GM21723 (cell line): ENCODE measurements around the gene ADTRP.
"Not testable (repeated sequence)": the region's sequence is repeated elsewhere in the genome, so short reads cannot be mapped to it uniquely, and the experiment has no call there.

Source experiments
- ATAC-seq: cut with Tn5 transposase; IDR thresholded peaks from one replicate; pipeline ENCODE4 v1.9.1; 2021; ENCODE audit warnings: mild to moderate bottlenecking, moderate library complexity; ENCODE audit not compliant: unreplicated experiment

ADTRP gene

DNA sequence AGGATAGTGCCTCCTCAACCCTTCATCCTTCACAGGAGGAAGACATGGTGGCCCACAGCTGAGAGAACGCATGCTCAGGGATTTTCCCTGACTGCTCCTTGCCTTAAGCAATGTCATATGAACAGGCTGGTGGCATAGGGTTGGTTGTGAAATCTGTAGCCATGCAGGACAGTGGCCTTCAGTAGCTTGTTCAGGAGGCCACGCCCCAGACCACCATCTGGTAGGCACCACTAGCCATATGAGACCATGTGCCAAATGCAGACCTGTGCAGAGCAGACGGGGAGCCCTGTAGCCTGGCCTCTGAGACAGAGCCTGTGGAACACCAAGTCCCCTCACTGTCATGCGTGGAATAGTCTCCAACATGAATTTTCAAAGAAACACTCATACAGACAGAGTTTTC, 76.5 kb downstream of the ADTRP start:
- ATAC-seq = no peak

DNA sequence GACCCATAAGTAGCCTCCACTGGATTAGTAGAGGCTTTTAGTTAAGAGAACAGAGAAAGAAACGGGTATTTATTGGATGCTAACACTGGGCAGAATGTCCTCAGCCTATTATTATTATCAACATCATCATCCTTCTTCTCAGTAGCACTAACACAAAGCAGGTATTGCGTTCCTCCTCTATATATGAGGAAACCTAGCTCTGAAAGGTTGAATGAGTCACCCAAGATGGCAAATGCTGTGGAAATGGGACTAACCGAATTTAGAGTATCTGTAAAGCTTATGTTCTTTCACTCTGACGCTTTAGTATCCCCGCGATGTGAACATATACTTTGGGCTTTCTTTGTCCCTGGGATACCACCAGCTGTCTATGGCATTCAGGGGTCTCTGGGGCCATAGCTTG, 77.0 kb downstream of the ADTRP start:
- no peak for ATAC-seq

DNA sequence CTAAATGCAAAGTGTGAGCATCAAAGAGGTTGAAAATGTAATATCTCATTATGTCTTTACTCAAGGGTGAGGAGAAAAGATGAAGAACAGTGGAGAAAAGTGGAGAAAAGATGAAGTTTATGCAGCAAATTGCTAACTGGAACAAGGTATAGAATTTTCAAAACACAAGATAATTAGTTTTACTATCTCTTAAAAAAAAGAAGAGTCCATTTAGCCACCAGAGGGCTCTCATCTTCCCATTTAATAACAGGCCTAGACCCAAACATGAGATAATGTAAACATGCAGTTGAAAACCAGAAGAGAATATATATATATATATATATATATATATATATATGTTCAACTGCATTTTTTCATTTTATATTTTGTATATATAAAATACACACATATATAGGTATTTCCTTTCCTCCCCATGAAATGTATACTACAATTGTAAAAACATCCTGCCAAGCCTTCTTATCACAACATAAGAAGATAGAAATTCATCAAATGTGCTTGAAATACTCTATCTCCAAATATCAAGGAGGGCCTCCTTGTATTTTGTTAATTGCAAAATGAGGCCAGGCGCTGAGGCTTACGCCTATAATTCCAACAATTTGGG, 78.4 kb downstream of the ADTRP start:
- ATAC-seq = no peak

DNA sequence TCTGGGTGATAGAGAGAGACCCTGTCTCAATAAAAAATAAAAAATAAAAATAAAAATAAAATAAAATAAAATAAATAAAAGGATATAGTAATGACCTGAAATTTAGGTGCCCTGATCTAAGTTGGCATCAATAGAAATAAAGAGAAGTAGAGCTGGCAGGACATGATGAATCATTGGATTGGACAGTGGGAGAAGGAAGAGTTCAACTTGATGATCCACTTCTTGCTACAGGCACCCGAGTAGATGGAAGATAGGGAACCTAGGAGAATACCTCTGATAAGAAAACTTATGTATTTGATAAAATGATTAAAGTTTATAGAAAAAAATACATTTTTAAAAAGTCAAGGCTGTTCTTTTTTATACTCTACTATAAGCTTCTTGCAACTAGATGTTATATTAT, 79.0 kb downstream of the ADTRP start:
- no peak for ATAC-seq

DNA sequence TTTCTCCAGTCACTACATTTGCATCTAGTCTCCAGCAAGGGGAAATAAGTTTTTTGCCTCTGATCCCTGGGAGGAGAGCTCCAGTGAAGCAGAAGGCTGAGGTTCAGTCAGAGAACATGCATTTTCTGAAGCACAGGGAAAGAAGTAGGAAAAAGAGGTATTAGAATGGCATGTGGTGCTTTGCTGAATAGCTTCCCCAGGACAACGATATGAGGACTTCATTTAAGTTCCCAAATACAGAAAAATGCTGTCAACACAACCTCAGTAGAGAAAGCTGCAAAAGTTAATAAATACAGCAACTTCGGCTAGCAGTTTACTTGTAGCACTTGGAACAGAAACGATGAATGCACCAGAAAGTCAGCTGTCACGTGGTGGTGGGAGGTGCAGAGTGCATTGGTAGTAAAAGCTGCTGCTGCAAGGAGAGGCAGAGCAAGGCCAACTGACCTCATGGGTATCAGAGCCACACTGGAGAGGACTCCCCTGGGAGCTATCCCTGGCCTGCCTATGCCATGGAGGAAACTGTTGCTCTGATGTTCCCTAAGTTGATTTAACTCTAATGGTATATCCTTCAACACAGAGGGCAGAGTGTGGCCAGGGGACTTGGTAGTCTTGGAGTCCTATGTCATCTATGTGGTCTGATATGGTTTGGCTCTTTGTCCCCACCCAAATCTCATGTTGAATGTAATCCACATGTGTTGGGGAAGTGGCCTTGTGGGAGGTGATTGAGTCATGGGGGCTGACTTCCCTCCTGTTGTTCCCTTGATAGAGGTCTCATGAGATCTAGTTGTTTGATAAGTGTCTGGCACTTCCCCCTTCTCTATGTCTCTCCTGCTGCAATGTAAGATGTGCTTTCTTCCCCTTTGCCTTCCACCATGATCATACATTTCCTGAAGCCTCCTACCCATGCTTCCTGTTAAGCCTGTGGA, 85.9 kb downstream of the ADTRP start:
- ATAC-seq = no peak

DNA sequence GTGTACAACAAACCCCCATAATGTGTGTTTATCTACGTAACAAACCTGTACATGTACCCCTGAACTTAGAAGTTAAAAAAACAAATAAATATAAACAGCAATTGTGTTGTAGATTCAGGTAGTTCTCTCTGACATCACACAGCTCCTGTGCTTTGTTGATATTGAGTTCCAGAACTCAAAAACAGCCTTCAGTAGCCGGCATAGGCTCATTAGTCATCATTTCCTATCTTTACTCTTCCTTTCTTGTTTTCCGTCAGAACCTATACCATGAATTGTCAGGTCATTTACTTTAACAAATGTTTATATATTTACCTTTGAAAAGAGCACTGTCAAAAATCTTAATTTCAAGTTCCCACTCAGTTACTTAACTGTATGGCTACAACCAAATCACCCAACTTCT, 88.8 kb downstream of the ADTRP start:
- ATAC-seq = no peak

DNA sequence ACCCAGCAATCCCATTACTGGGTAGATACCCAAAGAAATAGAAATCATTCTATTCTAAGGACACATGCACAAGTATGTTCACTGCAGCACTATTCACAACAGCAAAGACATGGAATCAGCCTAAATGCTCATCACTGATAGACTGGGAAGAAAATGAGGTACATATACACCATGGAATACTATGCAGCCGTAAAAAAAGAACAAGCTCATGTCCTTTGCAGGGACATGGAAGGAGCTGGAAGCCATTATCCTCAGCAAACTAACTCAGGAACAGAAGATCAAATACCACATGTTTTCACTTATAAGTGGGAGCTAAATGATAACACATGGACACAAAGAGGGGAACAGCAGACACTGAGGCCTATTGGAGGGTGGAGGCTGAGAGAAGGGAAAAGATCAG, 89.2 kb downstream of the ADTRP start:
- ATAC-seq = not testable (repeated sequence)

DNA sequence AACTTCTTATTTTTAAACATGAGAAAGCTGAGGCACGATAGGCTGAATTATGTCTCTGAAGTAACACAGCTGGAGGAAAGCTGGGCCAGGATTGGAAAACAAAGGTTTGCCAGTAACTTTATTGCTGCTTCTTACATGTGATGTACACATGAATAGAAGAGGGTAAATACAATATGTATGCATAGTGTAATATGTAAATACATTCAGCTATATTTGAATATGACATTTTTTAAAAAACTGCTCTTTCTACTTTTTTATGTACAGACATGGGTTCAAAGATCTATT, 90.2 kb downstream of the ADTRP start:
- ATAC-seq = no peak

DNA sequence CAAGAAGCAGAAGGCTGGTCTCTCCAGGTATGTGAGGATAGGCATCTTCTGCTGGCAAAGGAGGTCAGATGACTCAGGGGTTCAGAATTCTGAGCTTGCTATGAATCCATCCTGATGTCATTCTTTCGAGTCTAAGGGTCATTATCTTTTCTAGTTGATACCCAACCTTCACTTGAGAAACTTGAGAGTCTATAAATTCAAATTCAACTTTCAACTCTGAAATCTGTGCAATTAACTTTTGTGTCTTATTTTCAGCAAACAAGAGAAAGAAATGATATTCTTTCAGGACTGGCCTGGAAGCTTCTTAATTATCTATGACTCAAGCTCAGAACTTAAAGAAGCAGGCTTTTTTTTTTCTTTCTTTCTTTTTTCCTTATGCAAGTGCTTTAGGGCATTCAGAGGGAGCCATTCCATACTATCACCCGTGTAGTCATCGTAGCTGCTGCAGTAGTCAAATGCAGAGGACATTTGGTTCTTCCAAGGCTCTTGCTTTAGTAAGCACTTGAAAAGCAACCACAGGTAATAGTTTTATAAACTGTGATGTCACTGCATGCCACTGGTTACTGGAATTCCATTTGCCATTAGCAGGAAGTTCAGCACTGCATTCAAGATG, 93.0 kb downstream of the ADTRP start:
- no peak for ATAC-seq

DNA sequence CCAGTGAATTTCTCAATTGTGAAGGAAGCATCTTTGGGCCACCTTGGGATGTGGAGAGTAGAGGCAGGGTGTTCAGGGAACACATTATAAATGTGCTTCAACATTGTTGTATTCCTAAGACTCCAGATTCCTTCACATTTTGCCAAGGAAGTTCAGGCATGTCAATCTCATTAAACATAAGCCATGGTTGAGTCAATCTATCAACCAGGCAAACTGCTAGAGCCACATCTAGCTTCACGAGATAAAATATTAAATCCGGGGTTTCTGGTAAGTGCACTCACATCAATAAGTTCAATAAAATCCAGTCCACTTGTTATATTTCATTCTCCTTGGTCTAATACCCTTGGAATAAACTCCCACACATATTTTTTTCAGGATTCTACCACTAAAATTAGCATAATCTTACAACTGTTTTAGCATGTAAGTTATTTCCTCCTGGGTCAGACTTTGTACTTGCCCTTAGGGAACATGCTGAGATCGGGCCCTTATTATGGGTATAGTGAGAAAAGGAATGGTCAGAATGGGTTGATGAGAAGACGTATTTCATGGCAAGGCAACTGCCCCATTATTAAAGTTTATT, 93.6 kb downstream of the ADTRP start:
- no peak for ATAC-seq

DNA sequence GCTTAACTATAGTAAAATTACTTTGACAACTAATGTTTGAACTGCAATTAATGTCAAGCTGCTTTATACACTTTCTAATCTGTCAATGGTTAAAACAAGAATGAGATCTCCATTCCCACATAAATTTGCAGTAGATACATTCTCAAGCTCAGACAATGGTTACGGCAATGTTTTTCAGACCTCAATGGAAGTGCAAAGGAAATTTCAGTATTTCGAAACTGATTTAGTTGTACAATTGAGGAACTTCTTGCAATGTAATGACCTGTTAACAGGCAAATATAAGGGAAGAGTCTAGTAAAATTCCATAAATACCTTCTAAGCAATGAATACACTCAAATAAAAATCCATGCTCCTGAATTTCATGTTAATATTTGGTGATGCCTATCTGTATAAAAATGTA, 94.7 kb downstream of the ADTRP start:
- no peak for ATAC-seq

DNA sequence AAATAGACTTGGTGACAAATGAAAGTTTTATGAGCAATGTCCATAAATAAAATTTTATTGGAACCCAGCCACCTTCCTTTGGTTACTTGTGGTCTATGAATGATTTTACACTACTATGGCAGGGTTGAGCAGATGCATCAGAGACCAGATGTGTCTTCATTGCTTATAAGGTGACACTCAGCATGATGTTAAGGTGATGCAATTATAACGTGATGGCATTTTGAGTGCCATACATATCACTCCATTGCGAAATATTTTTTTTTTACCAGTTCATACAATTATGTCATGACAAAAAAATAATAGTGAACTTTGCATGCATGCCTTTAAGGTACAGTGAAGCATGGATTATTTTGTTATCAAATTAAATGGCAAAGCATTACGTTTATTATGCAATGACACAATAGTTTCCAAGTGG, 96.0 kb downstream of the ADTRP start:
- no peak for ATAC-seq

DNA sequence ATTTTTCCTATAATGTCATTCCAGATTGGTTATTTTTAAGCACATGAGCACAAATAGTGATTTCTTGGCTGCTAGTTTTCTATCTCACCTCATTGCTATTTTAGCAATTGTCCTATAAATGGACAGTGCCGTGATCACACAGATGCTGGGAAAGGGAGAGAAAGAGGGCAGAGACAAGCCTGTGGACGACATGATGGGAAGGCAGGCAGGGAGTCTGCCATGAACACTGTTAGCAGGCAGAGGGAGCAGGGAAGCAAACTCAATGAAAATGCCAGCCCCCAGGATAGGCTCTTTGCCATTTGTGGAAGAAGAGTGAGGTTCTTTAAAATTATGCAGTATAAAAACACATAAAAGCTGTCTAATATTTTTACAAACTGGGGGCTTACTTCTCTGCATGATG, 96.8 kb downstream of the ADTRP start:
- no peak for ATAC-seq

DNA sequence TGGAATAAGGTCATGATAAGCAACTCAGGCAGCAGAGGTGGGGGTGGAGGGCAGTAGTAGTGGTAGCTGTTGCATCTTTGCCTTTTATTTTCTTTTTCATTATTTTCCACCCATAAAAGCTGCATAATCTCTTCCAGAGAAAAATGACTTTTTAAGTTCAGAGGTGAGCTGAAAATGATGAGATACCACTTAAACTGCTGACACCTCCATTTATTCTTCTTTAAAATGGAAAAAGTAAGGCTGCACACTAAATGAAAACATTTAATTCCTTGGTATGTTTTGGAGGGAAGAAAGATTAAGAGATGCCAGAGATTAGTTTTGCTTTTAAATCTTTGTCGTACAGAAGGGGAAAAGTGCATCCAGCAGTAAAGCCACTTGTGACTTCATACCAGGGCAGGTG, 97.2 kb downstream of the ADTRP start:
- no peak for ATAC-seq

DNA sequence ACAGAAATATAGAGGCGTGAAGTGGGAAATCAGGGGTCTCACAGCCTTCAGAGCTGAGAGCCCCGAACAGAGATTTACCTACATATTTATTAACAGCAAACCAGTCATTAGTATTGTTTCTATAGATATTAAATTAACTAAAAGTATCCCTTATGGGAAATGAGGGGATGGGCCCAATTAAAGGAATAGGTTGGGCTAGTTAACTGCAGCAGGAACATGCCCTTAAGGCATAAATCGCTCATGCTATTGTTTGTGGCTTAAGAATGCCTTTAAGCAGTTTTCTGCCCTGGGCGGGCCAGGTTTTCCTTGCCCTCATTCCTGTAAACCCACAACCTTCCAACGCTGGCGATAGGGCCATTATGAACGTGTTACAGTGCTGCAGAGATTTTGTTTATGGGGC, 98.1 kb downstream of the ADTRP start:
- not testable (repeated sequence) for ATAC-seq

DNA sequence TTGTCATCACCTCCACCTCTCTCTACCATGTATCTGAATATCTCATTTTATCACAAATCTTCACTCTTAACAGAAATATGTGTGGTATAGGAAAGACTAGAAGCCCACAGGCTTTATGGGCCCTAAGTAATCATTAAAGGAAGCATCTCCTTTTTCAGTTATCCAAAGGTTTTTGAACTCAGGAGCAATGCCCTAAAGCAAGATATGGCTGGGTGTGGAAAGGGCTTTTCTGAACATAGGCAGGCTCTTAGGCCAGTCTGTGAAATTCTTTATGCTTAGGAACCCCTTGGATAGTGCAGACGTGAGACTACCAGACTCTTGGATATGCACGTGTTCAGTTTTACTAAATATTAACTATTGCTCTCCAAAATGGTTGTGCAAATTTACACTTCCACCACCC, 99.5 kb downstream of the ADTRP start:
- ATAC-seq = no peak

DNA sequence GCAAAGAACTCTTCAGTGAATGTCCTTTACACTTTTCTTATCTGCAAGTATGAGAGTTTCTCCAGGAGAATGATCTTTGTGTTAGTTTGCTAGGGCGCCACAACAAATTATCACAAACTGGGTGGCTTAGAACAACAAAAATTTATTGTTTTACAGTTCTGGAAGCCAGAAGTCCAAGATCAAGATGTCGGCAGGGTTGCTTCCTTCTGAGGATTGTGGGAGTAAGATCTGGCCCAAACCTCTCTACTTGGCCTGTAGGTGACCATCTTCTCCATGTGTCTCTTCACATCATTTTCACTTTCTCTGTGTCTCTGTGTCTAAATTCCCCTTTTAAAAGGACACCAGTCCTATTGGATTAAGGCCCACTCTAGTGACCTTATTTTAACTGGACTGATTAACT, 103.0 kb downstream of the ADTRP start:
- no peak for ATAC-seq

DNA sequence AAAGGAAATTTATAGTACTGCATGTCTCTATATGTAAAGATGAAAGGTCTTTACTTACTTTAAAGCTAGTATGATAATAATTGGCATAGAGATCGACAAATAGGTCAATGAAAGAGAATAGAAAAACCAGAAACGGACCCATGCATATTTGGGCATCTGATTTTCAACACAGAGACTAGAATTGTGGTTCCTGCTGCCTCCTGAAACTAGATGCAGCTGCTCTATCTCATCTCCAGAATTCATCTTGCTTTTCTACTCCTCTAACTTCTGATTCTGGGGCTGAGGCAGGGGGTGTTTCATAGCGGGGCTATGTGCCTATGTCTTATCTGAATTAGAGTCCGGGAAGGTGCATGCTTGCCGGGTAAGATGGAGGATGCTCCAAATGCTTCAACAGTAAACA, 105.9 kb downstream of the ADTRP start:
- ATAC-seq = no peak

DNA sequence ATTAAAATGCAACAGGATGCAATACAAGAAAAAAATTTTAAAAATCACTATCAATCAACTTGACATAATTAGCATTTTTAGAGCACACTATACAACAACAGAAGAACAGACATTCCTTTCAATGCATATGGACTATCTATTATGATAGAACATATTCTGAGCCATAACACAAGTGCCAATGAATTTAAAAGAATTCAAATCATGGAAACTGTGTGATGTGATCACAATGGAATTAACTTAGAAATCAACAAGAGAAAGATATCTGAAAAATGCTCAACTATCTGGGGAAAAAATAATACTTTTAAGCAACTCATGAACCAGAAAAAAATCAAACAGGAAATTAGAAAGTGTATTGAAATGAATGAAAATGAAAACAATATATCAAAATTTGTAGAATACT, 106.3 kb downstream of the ADTRP start:
- no peak for ATAC-seq

DNA sequence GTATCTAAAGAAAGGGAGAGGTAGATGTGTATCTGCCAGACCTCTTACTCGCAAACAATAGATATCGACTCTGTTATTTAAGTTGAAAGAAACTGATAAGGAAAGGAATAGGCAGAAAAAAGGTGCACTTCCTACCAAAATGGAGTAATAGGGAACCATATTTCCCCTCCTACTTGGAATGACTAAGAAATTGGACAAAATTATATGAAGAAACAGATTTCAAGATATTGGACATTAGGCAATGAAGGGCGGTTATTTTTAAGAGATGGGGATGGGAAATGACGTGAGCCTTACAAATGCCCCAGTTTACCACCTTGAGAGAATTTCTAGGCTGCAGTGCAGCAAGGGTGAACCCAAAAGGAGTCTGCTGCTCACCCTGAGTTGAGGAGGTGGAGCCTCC, 108.9 kb downstream of the ADTRP start:
- no peak for ATAC-seq

DNA sequence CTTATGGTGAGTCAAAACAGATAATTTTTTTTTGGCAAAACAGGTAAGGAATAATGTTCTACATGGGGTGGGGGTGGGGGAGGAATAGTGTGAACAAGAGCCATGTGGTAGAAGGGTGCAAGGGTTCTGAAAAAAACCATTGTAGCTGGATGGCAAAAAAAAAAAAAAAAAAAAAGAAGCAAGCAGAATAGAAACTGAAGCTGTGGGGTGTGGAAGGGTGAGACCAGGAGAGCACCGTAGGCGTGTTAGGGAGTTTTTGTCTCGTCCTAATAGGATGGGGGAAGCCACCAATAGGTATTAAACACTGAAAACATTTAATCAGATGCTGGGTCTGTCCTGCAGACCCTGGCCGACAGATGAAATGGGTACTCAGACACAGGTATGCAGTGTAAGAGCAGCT, 110.1 kb downstream of the ADTRP start:
- ATAC-seq = no peak

DNA sequence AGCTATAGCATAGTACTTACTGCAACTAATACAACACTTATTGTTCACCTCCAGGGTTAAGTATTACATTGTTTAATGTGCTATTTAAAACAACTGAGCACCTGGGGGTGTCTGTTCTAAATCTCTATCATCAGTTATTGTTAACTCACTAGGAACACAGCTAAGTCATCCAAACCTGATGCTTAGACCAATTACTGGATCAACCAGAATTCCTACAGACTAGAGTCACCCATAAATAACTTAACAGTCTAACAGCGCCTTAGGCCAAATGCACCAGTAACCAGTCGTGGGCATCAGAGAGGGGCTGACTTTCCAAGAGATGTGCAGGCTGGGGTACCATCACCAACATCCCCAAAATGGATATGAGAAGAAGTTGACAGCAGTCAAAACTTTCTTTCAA, 110.7 kb downstream of the ADTRP start:
- ATAC-seq = no peak
